ENCODE results near the gene MPRIP.

- TF ChIP-seq TAF1 (IDR thresholded peaks at IDR 0.05; ENCODE audit: low read depth, low read length) (no peak), POU2F2 (IDR thresholded peaks at IDR 0.05; ENCODE audit: low read depth, low read length) (no peak), POLR2A (IDR thresholded peaks at IDR 0.05; ENCODE audit: low read depth, low read length) (no peak)
Measured at GRCh38 chr17:17017343-17018014, 24.8 kb upstream of the MPRIP start.
